Measurements from ENCODE around the gene CTSD. TPM values are rescaled to one million over a fixed set of nuclear protein-coding genes. Genes with fewer than 3 reads are reported as not detected.

CTSD gene
- total RNA-seq, 2 experiments from 2014 or later, result 104 TPM

- CTCF ChIA-PET, result no interaction called here
- POLR2A ChIA-PET, result no interaction called here
Observed at GRCh38 chr11:1761110-1761856, 2.4 kb downstream of the CTSD start.

GRCh38 chr11:1760351-1761109, 3.2 kb downstream of the CTSD start:
- CTCF ChIA-PET, result no interaction called here
- POLR2A ChIA-PET, result no interaction called here

DNA sequence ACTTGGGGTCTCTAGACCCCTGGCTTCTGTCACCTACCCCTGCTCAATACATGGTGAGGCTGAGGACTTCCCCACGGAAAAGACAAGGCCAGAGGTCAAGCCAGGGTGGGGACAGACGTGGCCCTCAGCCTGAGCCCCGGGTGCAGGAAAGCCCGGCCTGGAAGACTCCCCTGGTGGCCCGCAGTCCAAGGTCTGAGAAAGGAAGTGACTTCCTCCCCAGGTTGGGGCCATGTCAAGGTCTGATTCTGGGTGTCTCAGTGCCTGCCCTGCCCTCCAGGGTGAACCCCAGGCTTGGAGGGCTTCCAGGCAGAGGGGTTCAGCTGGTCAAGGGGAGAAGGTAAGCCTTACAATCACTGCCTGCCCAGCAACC, 3.9 kb downstream of the CTSD start:
- ChIA-PET CTCF (no interaction called here), POLR2A (no interaction called here)

DNA sequence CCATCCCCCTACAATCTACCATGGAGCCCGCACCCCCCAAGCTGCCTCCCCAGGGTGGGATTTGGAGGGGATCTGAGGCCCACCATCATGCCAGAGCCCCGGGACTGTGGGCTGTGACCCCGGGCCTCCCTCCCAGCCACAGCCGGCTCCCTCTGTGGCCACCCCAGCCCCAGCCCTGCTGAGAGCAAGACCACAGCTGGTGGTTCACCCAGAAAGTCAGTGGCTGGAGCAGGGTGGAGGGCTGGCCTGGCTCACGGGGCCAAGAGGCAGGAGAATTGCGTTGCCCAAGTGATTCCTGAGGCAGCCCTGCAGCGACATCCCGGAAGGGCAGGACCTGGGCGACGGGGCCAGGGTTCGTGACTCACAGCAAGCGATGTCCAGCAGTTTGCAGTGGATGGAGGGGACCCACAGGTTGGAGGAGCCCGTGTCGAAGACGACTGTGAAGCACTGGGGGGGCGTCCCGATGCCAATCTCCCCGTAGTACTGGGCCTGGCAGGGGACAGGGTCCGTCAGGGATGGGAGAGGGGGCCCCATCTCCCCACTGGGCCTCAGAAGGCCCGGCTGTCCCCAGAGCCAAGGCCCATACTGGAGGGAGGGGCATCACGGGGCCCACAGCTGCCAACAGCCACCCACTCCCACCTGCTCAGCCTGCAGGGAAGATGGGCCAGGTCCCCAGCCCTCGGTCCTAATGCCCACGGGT, 4.4 kb downstream of the CTSD start:
- POLR2A ChIA-PET, result no interaction called here
- CTCF ChIA-PET, result no interaction called here

GRCh38 chr11:1758611-1759150, 5.0 kb downstream of the CTSD start:
- ChIA-PET POLR2A (interaction anchor here (1.5 kb wide), 1 partner anchor 14 kb away, joined by 4 read pairs; no protein-coding TSS in a partner anchor), CTCF (interaction anchor here (1.0 to 1.6 kb wide), 3 partner anchors 25 to 106 kb away, joined by 4 to 7 read pairs (median 6); no protein-coding TSS in a partner anchor)

DNA sequence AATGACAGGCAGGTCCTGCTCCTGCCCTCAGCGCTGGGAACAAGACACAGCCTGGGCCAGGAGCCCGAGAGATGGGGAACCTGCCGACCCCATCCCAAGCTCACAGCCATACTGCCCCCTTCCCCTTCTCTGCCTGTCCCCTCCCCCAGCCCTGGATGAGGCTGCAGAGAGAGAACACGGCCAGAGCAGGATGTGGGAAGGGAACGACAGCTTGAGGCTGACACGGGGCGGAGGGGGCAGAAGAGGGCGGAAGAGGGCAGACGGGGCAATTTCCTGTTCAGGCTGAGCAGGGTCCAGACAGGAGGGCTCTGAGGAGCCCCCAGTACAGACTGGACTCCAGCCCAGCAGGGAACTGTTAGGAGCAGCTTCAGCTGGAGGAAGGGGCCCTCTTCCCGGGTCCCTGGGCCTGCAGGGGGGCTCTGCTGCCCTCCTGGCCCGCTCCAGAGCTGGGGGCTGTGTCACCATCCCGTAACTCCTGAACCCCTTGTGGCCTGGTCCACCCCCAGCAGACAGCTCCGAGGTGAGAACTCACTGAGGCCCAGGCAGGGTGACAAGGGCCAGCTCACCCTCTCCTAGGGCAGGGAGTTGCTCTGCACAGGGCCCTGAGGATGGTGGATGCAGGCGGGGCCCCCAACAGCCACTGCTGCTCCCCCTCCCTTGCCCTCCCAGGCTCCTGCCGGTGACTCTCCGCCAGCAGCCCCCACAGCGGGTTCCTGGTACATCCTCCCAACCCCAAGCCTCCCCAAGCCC, 5.7 kb downstream of the CTSD start:
- ChIA-PET POLR2A (interaction anchor here (0.6 to 1.5 kb wide), 2 partner anchors 15 to 89 kb away, joined by 4 read pairs; no protein-coding TSS in a partner anchor), CTCF (interaction anchor here (1.0 to 1.6 kb wide), 4 partner anchors 9 to 105 kb away, joined by 4 to 7 read pairs (median 6); no protein-coding TSS in a partner anchor)

GRCh38 chr11:1756791-1757771, 6.6 kb downstream of the CTSD start:
- POLR2A ChIA-PET, result interaction anchor here (1.5 kb wide), 1 partner anchor 16 kb away, joined by 4 read pairs; no protein-coding TSS in a partner anchor
- CTCF ChIA-PET, result interaction anchor here (0.8 to 2.0 kb wide), 6 partner anchors 10 to 76 kb away, joined by 3 to 7 read pairs (median 4); no protein-coding TSS in a partner anchor

DNA sequence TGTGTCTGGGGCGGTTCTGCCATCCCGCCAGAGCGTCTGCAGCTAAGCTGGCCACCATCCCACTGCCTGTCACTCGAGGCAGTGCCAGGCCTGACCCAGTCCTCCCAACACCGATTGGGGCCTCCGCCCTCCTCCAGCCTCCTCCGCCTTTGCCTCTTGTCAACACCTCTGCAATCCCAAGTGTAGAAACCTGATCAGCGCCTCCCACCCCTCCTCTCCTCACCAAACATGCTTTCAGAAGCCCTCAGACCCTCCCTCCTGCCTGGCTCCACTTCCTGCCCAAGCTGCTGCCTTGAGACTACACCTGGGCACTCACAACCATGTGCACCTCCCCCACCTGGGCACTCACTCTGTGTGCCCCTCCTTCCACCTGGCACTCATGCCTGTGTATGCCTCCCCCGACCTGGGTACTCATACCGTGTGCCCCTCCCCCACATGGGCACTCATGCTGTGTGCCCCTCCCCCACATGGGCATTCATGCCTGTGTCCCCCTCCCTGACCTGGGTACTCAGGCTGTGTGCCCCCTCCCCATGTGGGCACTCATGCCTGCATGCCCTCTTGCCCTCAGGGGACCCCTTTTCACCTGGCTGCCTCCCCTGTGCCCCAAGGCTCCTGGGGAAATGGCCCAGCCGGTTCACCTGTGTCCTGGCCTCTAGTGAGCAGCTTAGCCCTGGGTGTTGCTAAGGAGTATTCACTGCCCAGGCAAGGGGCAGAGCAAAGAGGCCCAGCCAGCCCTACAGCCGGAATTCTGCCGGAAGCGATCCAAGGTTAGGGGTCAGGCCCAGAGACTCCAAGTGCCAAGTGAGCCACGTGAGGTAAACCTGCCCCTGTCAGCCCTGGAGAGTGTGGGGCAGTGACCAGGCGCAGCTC, 7.8 kb downstream of the CTSD start:
- CTCF ChIA-PET, result interaction anchor here (1.3 to 2.0 kb wide), 3 partner anchors 14 to 77 kb away, joined by 3 to 7 read pairs (median 4); no protein-coding TSS in a partner anchor
- POLR2A ChIA-PET, result no interaction called here

GRCh38 chr11:1755344-1755691, 8.4 kb downstream of the CTSD start:
- POLR2A ChIA-PET, result no interaction called here

GRCh38 chr11:1754376-1755150, 9.2 kb downstream of the CTSD start:
- ChIA-PET POLR2A (no interaction called here), CTCF (interaction anchor here (1.9 kb wide), 1 partner anchor 61 kb away, joined by 7 read pairs; no protein-coding TSS in a partner anchor)

More at GRCh38 chr11:1755344-1755691, 8.4 kb downstream of the CTSD start:
- CTCF ChIA-PET, result interaction anchor here (1.9 to 2.0 kb wide), 2 partner anchors 15 to 61 kb away, joined by 4 to 7 read pairs; no protein-coding TSS in a partner anchor

- POLR2A ChIA-PET, result no interaction called here
Observed at GRCh38 chr11:1753929-1754305, 9.8 kb downstream of the CTSD start.

DNA sequence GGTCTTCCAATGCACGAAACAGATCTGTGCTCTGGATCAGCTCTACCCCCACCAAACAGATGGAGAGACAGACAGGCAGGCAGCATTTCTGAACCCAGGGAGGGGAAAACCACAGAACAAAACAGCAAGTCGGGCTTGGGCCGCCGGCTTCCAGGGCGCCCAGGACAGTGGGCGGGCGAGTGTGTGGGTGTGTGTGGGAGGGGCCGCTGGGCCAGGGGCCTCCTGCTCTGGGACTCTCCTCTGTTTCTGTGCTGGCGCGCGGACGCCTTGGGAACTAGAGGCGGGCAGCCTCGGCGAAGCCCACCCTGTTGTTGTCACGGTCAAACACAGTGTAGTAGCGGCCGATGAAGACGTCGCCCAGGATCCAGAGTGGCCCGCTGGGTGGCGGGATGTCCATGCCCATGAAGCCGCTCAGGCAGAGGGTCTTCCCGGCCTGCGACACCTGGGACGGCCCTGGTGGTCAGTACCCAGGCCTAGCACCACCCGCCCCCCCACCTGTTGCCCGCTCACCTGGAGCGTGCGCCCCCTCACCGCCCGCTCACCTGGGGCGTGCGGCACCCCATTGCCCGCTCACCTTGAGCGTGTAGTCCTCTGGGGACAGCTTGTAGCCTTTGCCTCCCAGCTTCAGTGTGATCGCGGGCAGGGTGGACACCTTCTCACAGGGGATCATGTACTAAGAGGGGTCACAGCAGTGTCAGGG, 10.3 kb downstream of the CTSD start:
- CTCF ChIA-PET, result no interaction called here
- POLR2A ChIA-PET, result no interaction called here

More at GRCh38 chr11:1753929-1754305, 9.8 kb downstream of the CTSD start:
- CTCF ChIA-PET, result no interaction called here

DNA sequence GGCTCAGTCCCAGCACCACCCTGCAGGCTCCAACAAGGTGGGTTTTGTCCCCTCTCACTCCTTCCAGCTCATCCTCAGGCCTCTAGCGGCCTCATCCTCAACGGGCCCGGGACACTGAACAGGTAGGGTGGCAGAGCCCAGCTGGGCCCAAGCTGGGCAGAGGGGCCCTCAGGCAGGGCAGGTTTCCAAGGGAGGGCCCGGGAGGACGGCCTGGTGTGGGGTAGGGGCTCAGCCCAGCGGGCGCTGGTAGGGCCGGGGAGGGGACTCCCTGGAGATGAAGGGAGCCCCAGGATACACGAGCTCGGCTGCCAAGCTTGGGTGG, 10.9 kb downstream of the CTSD start:
- ChIA-PET POLR2A (no interaction called here), CTCF (interaction anchor here (0.6 kb wide), 1 partner anchor 40 kb away, joined by 3 read pairs; no protein-coding TSS in a partner anchor)

GRCh38 chr11:1751999-1752906, 11.5 kb downstream of the CTSD start:
- CTCF ChIA-PET, result interaction anchor here (0.6 kb wide), 1 partner anchor 41 kb away, joined by 3 read pairs; no protein-coding TSS in a partner anchor
- POLR2A ChIA-PET, result no interaction called here

DNA sequence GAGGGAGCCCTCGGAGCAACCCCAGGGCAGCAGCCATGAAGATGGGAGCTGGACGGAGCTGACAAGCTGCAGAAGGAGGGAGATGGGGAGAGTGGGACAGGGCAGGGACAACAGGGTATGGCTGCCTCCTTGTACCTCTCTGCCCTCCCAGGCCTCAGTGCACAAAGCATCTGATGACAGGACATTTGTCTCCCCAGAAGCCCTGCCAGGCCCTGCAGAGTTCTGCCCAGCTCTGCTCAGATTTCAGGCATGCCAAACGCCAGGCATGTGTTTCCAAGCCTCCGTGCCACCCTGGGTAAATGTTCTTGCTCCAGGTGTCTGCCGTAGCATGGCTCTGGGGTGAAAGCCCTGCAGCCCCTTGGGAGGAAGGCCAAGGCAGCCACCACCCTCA, 12.2 kb downstream of the CTSD start:
- ChIA-PET POLR2A (no interaction called here), CTCF (interaction anchor here (1.0 kb wide), 1 partner anchor 46 kb away, joined by 3 read pairs; no protein-coding TSS in a partner anchor)
